Measurements from ENCODE around the gene ZBTB47.

The ZBTB47 gene

GRCh38 chr3:42658091-42658770 lies 4.7 kb downstream of the ZBTB47 start:
- TF ChIP-seq, protein P1, sequence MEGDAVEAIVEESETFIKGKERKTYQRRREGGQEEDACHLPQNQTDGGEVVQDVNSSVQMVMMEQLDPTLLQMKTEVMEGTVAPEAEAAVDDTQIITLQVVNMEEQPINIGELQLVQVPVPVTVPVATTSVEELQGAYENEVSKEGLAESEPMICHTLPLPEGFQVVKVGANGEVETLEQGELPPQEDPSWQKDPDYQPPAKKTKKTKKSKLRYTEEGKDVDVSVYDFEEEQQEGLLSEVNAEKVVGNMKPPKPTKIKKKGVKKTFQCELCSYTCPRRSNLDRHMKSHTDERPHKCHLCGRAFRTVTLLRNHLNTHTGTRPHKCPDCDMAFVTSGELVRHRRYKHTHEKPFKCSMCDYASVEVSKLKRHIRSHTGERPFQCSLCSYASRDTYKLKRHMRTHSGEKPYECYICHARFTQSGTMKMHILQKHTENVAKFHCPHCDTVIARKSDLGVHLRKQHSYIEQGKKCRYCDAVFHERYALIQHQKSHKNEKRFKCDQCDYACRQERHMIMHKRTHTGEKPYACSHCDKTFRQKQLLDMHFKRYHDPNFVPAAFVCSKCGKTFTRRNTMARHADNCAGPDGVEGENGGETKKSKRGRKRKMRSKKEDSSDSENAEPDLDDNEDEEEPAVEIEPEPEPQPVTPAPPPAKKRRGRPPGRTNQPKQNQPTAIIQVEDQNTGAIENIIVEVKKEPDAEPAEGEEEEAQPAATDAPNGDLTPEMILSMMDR (IDR thresholded peaks at IDR 0.05), result no peak

GRCh38 chr3:42658771-42659390 lies 5.4 kb downstream of the ZBTB47 start:
- TF ChIP-seq, protein P1 (IDR thresholded peaks at IDR 0.05), result no peak

GRCh38 chr3:42659451-42660130 lies 6.1 kb downstream of the ZBTB47 start:
- TF ChIP-seq, protein P1 (IDR thresholded peaks at IDR 0.05), result no peak

- TF ChIP-seq, protein P1 (IDR thresholded peaks at IDR 0.05), result no peak
These were observed 6.7 kb downstream of the ZBTB47 start for GRCh38 chr3:42660131-42660715.

DNA sequence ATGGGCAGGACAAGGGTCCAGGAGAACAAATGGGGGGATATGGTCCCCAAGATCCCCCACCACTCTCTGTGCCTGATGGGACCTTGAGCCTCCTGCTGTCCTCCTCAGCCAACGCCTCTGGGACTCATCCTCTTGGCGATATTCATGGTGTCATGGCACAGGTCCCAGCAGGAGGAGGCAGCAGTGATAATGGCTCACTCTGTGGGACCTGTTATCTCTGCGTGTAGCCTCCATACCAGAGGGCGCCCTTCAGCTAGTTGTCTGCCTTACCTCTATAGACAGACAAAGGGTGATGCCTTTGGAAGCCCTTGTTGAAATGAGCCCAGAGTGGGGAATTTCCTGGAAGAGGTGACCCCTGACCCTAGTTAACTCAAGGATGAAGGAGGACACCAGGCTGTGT lies 7.4 kb downstream of the ZBTB47 start:
- TF ChIP-seq, protein P1 (IDR thresholded peaks at IDR 0.05), result no peak

DNA sequence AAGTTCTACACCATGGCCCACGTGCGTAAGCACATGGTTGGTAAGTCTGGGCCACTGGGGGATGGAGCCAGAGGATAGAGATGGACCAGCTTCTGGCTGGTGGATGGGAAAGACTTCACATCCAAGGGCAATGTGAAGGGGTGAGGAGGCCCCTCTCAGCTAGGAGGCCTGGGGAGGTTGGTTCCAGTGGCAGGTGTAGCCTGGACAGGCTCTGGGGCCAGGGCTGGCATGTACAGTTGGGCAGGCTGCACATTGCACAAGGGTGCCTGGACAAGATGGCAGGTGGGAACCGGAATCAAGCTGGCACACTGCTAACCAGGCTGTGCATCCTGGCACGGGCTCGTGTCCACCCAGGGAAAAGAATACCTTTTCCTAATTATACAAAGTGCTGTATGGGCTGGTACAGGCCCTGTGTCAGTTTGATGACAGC lies 8.1 kb downstream of the ZBTB47 start:
- TF ChIP-seq, protein P1 (IDR thresholded peaks at IDR 0.05), result no peak

DNA sequence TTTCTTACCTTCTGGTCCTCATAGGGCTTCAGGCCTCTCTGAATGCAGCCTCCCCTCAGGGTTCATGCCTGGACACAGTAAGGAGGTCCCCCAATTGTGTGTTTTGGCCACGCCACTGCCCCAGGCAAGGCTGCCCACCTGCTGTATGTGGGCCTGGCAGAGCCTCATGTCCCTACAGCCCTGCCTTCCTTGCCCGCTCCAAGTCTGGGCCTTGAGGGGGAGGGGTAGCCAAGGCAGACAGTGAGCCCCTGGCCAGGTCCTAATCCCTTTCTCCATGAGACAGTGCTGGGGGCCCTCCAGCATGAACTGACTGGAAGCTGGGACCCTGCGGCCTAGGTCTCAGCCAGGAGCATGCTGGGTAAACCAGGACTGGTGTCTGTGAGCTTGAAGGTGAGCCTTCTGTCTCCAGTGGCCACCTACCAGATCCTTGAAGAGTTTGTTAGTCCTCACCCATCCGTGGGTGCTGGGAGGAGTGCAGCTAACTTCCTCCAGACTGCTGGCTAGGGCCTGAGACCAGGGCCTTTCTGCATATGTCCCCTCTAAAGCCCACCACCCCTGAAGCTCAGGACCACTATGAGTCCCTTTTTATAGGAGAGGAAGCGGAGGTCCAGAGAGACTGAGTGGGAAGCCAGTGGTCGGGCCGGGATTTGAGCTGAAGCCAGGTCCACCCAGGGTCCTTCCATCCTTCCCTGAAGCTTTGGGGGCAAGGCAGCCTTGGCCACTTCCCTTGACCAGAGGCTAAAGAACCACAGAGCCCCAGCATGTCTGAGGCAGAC lies 8.7 kb downstream of the ZBTB47 start:
- TF ChIP-seq, protein P1 (IDR thresholded peaks at IDR 0.05), result no peak
